Ishikawa (cell line): ENCODE results near the gene TTC27.

ENCODE experiments used
- CEBPB ChIP-seq: IDR thresholded peaks from 2 replicates; pipeline ENCODE4 v1.6.1; 2012
- CREB1 ChIP-seq: IDR thresholded peaks from 2 replicates; pipeline ENCODE4 v1.6.1; 2012; ENCODE audit warnings: low read depth
- EGR1 ChIP-seq: IDR thresholded peaks from 2 replicates; pipeline ENCODE4 v1.6.1; 2012
- EP300 ChIP-seq: IDR thresholded peaks from 2 replicates; pipeline ENCODE4 v1.6.1; 2012; ENCODE audit warnings: borderline replicate concordance
- FOXM1 ChIP-seq: IDR thresholded peaks from 2 replicates; pipeline ENCODE4 v1.6.1; 2012; ENCODE audit warnings: low read depth, borderline replicate concordance
- NFIC ChIP-seq: IDR thresholded peaks from 2 replicates; pipeline ENCODE4 v1.6.1; 2012
- RAD21 ChIP-seq: IDR thresholded peaks from 2 replicates; pipeline ENCODE4 v1.6.1; 2012; ENCODE audit warnings: low read depth
- TAF1 ChIP-seq: IDR thresholded peaks from 2 replicates; pipeline ENCODE4 v1.6.1; 2012; ENCODE audit warnings: low read depth, mild to moderate bottlenecking
- TCF12 ChIP-seq: IDR thresholded peaks from 2 replicates; pipeline ENCODE4 v1.6.1; 2012; ENCODE audit warnings: low read depth
- TEAD4 ChIP-seq: IDR thresholded peaks from 2 replicates; pipeline ENCODE4 v1.6.1; 2012
- YY1 ChIP-seq: IDR thresholded peaks from 2 replicates; pipeline ENCODE4 v1.6.1; 2012; ENCODE audit warnings: low read depth
- ZBTB7A ChIP-seq: IDR thresholded peaks from 2 replicates; pipeline ENCODE4 v1.6.1; 2012; ENCODE audit warnings: low read depth
- TF ChIP-seq, protein P1 (sequence below): IDR thresholded peaks from 2 replicates; pipeline ENCODE4 v1.6.1; 2012
- TF ChIP-seq, protein P2 (sequence below): IDR thresholded peaks from 2 replicates; pipeline ENCODE4 v1.6.1; 2012
- TF ChIP-seq, protein P3 (sequence below): IDR thresholded peaks from 2 replicates; pipeline ENCODE4 v1.6.1; 2012; ENCODE audit warnings: low read depth, mild to moderate bottlenecking

The TTC27 gene

GRCh38 chr2:32719933-32720716 is 92.3 kb downstream of the TTC27 start:
- no peak for TF ChIP-seq TAF1
- TF ChIP-seq RAD21: no peak
- TF ChIP-seq ZBTB7A: no peak
- TF ChIP-seq YY1: no peak
- TF ChIP-seq FOXM1: no peak
- no peak for TF ChIP-seq NFIC
- no peak for TF ChIP-seq CEBPB
- TF ChIP-seq, protein P1, sequence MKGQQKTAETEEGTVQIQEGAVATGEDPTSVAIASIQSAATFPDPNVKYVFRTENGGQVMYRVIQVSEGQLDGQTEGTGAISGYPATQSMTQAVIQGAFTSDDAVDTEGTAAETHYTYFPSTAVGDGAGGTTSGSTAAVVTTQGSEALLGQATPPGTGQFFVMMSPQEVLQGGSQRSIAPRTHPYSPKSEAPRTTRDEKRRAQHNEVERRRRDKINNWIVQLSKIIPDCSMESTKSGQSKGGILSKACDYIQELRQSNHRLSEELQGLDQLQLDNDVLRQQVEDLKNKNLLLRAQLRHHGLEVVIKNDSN: no peak
- no peak for TF ChIP-seq CREB1
- TF ChIP-seq, protein P2, sequence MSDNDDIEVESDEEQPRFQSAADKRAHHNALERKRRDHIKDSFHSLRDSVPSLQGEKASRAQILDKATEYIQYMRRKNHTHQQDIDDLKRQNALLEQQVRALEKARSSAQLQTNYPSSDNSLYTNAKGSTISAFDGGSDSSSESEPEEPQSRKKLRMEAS: no peak

- no peak for TF ChIP-seq YY1
- TF ChIP-seq TEAD4: no peak
- TF ChIP-seq, protein P2: no peak
- no peak for TF ChIP-seq RAD21
- TF ChIP-seq TCF12: no peak
- TF ChIP-seq EGR1: no peak
- no peak for TF ChIP-seq NFIC
- no peak for TF ChIP-seq FOXM1
- no peak for TF ChIP-seq ZBTB7A
- TF ChIP-seq, protein P1: no peak
- TF ChIP-seq CREB1: no peak
- TF ChIP-seq TAF1: no peak
- TF ChIP-seq CEBPB: no peak
- TF ChIP-seq EP300: no peak
- TF ChIP-seq, protein P3, sequence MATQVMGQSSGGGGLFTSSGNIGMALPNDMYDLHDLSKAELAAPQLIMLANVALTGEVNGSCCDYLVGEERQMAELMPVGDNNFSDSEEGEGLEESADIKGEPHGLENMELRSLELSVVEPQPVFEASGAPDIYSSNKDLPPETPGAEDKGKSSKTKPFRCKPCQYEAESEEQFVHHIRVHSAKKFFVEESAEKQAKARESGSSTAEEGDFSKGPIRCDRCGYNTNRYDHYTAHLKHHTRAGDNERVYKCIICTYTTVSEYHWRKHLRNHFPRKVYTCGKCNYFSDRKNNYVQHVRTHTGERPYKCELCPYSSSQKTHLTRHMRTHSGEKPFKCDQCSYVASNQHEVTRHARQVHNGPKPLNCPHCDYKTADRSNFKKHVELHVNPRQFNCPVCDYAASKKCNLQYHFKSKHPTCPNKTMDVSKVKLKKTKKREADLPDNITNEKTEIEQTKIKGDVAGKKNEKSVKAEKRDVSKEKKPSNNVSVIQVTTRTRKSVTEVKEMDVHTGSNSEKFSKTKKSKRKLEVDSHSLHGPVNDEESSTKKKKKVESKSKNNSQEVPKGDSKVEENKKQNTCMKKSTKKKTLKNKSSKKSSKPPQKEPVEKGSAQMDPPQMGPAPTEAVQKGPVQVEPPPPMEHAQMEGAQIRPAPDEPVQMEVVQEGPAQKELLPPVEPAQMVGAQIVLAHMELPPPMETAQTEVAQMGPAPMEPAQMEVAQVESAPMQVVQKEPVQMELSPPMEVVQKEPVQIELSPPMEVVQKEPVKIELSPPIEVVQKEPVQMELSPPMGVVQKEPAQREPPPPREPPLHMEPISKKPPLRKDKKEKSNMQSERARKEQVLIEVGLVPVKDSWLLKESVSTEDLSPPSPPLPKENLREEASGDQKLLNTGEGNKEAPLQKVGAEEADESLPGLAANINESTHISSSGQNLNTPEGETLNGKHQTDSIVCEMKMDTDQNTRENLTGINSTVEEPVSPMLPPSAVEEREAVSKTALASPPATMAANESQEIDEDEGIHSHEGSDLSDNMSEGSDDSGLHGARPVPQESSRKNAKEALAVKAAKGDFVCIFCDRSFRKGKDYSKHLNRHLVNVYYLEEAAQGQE: no peak
Observed at GRCh38 chr2:32720771-32721170, 92.9 kb downstream of the TTC27 start.

GRCh38 chr2:32721376-32721775 is 93.5 kb downstream of the TTC27 start:
- no peak for TF ChIP-seq TAF1
- no peak for TF ChIP-seq ZBTB7A
- no peak for TF ChIP-seq TEAD4
- no peak for TF ChIP-seq FOXM1
- no peak for TF ChIP-seq RAD21
- no peak for TF ChIP-seq TCF12
- TF ChIP-seq YY1: no peak
- TF ChIP-seq CEBPB: no peak
- TF ChIP-seq, protein P3: no peak

- no peak for TF ChIP-seq EP300
- no peak for TF ChIP-seq TAF1
- TF ChIP-seq CEBPB: no peak
- TF ChIP-seq ZBTB7A: no peak
- no peak for TF ChIP-seq FOXM1
- no peak for TF ChIP-seq YY1
- TF ChIP-seq, protein P2: no peak
- TF ChIP-seq, protein P3: no peak
- no peak for TF ChIP-seq RAD21
- TF ChIP-seq EGR1: no peak
- TF ChIP-seq NFIC: no peak
- no peak for TF ChIP-seq CREB1
- TF ChIP-seq, protein P1: no peak
- no peak for TF ChIP-seq TEAD4
Observed at GRCh38 chr2:32723467-32724079, 95.7 kb downstream of the TTC27 start.
